Keratinocyte (primary cell): ENCODE measurements around the gene LHX6. TPM values are rescaled to one million over a fixed set of nuclear protein-coding genes. Genes with fewer than 3 reads are reported as not detected.

ENCODE experiments used
- DNase-seq: peaks from one replicate; pipeline ENCODE4 v3.0.0-alpha.2; 2011; ENCODE audit warnings: low read depth, missing footprints, low spot score
- FAIRE-seq: peaks from 2 replicates; lab custom pipeline; 2011; peaks lifted over from hg19 to GRCh38; lab: Jason Lieb, UNC
- H2AFZ ChIP-seq: 2 replicates; pipeline ENCODE4 v1.6.0; 2012; ENCODE audit warnings: low read length, control low read depth, inconsistent platforms; ENCODE audit not compliant: control insufficient read depth
- H3K27ac ChIP-seq: 2 replicates; pipeline ENCODE4 v1.5.1; 2011; ENCODE audit warnings: low read length; ENCODE audit not compliant: control insufficient read depth, insufficient read depth
- H3K27me3 ChIP-seq: 3 replicates; pipeline ENCODE4 v1.6.0; 2011; ENCODE audit warnings: low read length; ENCODE audit not compliant: control insufficient read depth, insufficient read depth; ENCODE audit errors: extremely low read depth
- H3K36me3 ChIP-seq, 2 experiments: 2 replicates in 1 of 2; 3 replicates in 1 of 2; pipeline ENCODE4 v1.5.1; 2011; ENCODE audit warnings: low read length in 2 of 2, mild to moderate bottlenecking in 1 of 2; ENCODE audit not compliant: control insufficient read depth in 2 of 2, insufficient read depth in 2 of 2; ENCODE audit errors: extremely low read depth in 1 of 2
- H3K4me1 ChIP-seq: 3 replicates; pipeline ENCODE4 v1.5.1; 2011; ENCODE audit warnings: low read length; ENCODE audit not compliant: control insufficient read depth, insufficient read depth; ENCODE audit errors: extremely low read depth
- H3K4me2 ChIP-seq: 3 replicates; pipeline ENCODE4 v1.6.0; 2011; ENCODE audit warnings: low read depth, low read length; ENCODE audit not compliant: control insufficient read depth, insufficient read depth; ENCODE audit errors: extremely low read depth
- H3K4me3 ChIP-seq, 3 experiments: fragments of 200-600 bp in 1 of 3; sonication (generic) in 1 of 3; 2 replicates in 2 of 3; 3 replicates in 1 of 3; pipeline ENCODE4 v1.5.1; 2011 to 2016; ENCODE audit warnings: low read length in 3 of 3, mild to moderate bottlenecking in 3 of 3, control low read depth in 2 of 3, inconsistent platforms in 1 of 3, low read depth in 1 of 3, mixed read lengths in 1 of 3, mixed run types in 1 of 3, moderate library complexity in 1 of 3; ENCODE audit not compliant: control insufficient read depth in 2 of 3, insufficient read depth in 2 of 3; ENCODE audit errors: extremely low read depth in 1 of 3
- H3K79me2 ChIP-seq: 2 replicates; pipeline ENCODE4 v1.6.0; 2012; ENCODE audit warnings: low read length; ENCODE audit not compliant: control insufficient read depth, insufficient read depth
- H3K9ac ChIP-seq: 3 replicates; pipeline ENCODE4 v1.6.0; 2011; ENCODE audit warnings: low read length; ENCODE audit not compliant: control insufficient read depth, insufficient read depth; ENCODE audit errors: extremely low read depth
- H3K9me1 ChIP-seq: 3 replicates; pipeline ENCODE4 v1.6.0; 2011; ENCODE audit warnings: low read length; ENCODE audit not compliant: control insufficient read depth, insufficient read depth; ENCODE audit errors: extremely low read depth
- H3K9me3 ChIP-seq: 2 replicates; pipeline ENCODE4 v1.5.1; 2012; ENCODE audit warnings: low read depth, low read length; ENCODE audit not compliant: control insufficient read depth
- H4K20me1 ChIP-seq: 3 replicates; pipeline ENCODE4 v1.6.0; 2011; ENCODE audit warnings: low read length; ENCODE audit not compliant: control insufficient read depth, insufficient read depth; ENCODE audit errors: extremely low read depth
- CTCF ChIP-seq, 3 experiments: IDR thresholded peaks in 1 of 3; conservative IDR thresholded peaks in 1 of 3; optimal IDR thresholded peaks in 1 of 3; 2 replicates in 2 of 3; 3 replicates in 1 of 3; pipeline versions ENCODE3 to v1.5.1; 2011; ENCODE audit warnings: low read length in 3 of 3, mild to moderate bottlenecking in 3 of 3, moderate library complexity in 2 of 3, control low read depth in 1 of 3, inconsistent platforms in 1 of 3; ENCODE audit not compliant: insufficient read depth in 2 of 3; ENCODE audit errors: extremely low read depth in 1 of 3
- EZH2 ChIP-seq: IDR thresholded peaks from one replicate; pipeline ENCODE4 v1.6.1; 2012; ENCODE audit warnings: inconsistent platforms, mild to moderate bottlenecking, low read length, moderate library complexity
- dilution Hi-C: fragments of 300-500 bp; cut with MboI; formaldehyde crosslinking; loops from one replicate; pipeline ENCODE4 v1.7.0; 2020; ENCODE audit warnings: low sequenced_read_pairs; ENCODE audit not compliant: extremely low pct_ligation_motif_present
- polyA plus RNA-seq, 5 experiments: library from polyadenylated mRNA; depleted of rRNA in 3 of 5; stranded (reverse) in 3 of 5; stranded (forward) in 1 of 5; unstranded in 1 of 5; fragments of >200 nt; gene quantifications; 1 replicate in 1 of 5; 2 replicates in 3 of 5; 3 replicates in 1 of 5; pipeline versions ENCODE4 v1.2.1 to v1.2.3, GENCODE V29; 2011 to 2012; ENCODE audit warnings: missing spikeins in 2 of 5, low read depth in 1 of 5, low replicate concordance in 1 of 5

Gene LHX6
- polyA plus RNA-seq, 1 donor (not counting 4 experiments of a cell fraction or from before 2014, with no cell fraction given), result 0.13 TPM

- Histone ChIP-seq H3K36me3 (no peaks in the 10 kb centered on the region), H2AFZ (no peak overlapping the region), H3K9me1 (no peaks in the 10 kb centered on the region), H3K9me3 (no peaks in the 10 kb centered on the region), H3K4me1 (peaks cover 11% of the 10 kb centered on the region), H3K27me3 (peaks cover 95% of the 10 kb centered on the region), H4K20me1 (peaks cover 3% of the 10 kb centered on the region), H3K79me2 (no peaks in the 10 kb centered on the region), H3K4me2 (no peak overlapping the region), H3K9ac (no peak overlapping the region), H3K4me3 (no peak overlapping the region), H3K27ac (no peak overlapping the region)
- FAIRE-seq, result no peak
- no peak for DNase-seq
- TF ChIP-seq EZH2, result no peak
- TF ChIP-seq CTCF (optimal IDR thresholded peaks at IDR 0.05 in 1 of 3, IDR thresholded peaks at IDR 0.05 in 1 of 3, conservative IDR thresholded peaks at IDR 0.05 in 1 of 3; ENCODE audit: extremely low read depth in 1 of 3, insufficient read depth in 2 of 3, low read length in 3 of 3), result no peak
- dilution Hi-C loops, result no loop called here
Measured at GRCh38 chr9:122216798-122217418, 11.8 kb downstream of the LHX6 start.

GRCh38 chr9:122216138-122216797 is 12.5 kb downstream of the LHX6 start:
- no peaks in the 10 kb centered on the region for H3K9me3 ChIP-seq
- H2AFZ ChIP-seq, result no peak overlapping the region
- H3K4me3 ChIP-seq, result no peak overlapping the region
- no peaks in the 10 kb centered on the region for H3K36me3 ChIP-seq
- H3K9ac ChIP-seq, result no peak overlapping the region
- H3K79me2 ChIP-seq, result no peaks in the 10 kb centered on the region
- peaks cover 11% of the 10 kb centered on the region for H3K4me1 ChIP-seq
- DNase-seq (no peak), FAIRE-seq (no peak)
- TF ChIP-seq EZH2 (no peak), CTCF (optimal IDR thresholded peaks at IDR 0.05 in 1 of 3, IDR thresholded peaks at IDR 0.05 in 1 of 3, conservative IDR thresholded peaks at IDR 0.05 in 1 of 3; ENCODE audit: extremely low read depth in 1 of 3, insufficient read depth in 2 of 3, low read length in 3 of 3) (no peak)
- peaks cover 95% of the 10 kb centered on the region for H3K27me3 ChIP-seq
- dilution Hi-C loops, result no loop called here
- no peak overlapping the region for H3K27ac ChIP-seq
- no peaks in the 10 kb centered on the region for H3K9me1 ChIP-seq
- H4K20me1 ChIP-seq, result peaks cover 3% of the 10 kb centered on the region
- no peak overlapping the region for H3K4me2 ChIP-seq
